ENCODE data around the gene AP4E1.

- no peak for TF ChIP-seq TAF1 (IDR thresholded peaks at IDR 0.05; ENCODE audit: borderline replicate concordance, insufficient read depth, low read length)
- no peak for TF ChIP-seq POLR2AphosphoS5 (IDR thresholded peaks at IDR 0.05; ENCODE audit: low read depth, low read length)
- TF ChIP-seq SIN3A (IDR thresholded peaks at IDR 0.05; ENCODE audit: borderline replicate concordance, insufficient read depth, low read length), result no peak
- no peak for TF ChIP-seq FOXP2 (optimal IDR thresholded peaks at IDR 0.05; ENCODE audit: borderline replicate concordance, extremely low read depth, extremely low read length, insufficient read depth)
Measured at GRCh38 chr15:51044037-51044727, 135.7 kb downstream of the AP4E1 start.
